ENCODE data around the gene CAPN15.

CAPN15 gene

DNA sequence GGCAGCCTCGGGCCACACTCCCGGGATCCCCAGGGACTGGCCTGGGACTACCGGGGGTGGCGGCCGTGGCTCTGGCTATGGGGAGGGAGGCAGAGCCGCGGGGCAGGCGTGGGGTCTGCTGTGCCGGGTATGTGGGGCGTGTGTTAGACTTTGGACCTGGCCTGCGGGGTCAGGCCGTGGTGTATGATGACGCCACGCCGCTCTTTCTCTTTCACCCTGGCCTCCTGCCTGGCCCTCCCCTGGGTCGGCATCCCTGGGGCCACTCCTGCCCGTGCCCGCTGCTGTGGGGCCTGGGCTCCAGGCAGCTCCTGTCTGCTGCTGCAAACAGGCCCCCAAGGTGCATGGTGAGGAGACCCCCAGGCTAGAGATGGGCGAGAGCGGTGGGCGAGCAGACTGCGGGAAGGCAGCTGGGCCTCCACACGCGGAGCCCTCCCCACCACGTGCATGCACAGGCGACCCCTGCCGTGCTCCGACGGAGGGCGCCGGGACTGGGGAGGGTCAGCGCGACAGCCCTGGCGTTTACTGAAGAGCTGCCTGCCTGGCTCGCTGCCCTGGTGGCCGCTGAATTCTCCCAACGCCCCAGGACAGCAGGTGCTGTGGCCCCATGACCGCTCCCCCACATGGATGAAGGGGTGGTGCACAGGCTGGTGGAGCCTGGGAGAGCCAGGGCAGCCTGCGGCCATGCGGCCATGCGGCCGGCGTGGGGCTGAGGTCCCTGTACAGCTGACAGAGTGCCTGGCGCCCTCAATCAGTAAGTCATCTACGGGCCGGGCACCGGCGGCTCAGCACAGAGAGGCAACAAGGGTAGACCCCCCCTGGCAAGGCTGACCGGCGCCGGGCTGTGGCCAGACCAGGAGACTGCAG, 16.0 kb downstream of the CAPN15 start:
- TF ChIP-seq, protein P1, sequence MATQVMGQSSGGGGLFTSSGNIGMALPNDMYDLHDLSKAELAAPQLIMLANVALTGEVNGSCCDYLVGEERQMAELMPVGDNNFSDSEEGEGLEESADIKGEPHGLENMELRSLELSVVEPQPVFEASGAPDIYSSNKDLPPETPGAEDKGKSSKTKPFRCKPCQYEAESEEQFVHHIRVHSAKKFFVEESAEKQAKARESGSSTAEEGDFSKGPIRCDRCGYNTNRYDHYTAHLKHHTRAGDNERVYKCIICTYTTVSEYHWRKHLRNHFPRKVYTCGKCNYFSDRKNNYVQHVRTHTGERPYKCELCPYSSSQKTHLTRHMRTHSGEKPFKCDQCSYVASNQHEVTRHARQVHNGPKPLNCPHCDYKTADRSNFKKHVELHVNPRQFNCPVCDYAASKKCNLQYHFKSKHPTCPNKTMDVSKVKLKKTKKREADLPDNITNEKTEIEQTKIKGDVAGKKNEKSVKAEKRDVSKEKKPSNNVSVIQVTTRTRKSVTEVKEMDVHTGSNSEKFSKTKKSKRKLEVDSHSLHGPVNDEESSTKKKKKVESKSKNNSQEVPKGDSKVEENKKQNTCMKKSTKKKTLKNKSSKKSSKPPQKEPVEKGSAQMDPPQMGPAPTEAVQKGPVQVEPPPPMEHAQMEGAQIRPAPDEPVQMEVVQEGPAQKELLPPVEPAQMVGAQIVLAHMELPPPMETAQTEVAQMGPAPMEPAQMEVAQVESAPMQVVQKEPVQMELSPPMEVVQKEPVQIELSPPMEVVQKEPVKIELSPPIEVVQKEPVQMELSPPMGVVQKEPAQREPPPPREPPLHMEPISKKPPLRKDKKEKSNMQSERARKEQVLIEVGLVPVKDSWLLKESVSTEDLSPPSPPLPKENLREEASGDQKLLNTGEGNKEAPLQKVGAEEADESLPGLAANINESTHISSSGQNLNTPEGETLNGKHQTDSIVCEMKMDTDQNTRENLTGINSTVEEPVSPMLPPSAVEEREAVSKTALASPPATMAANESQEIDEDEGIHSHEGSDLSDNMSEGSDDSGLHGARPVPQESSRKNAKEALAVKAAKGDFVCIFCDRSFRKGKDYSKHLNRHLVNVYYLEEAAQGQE (IDR thresholded peaks at IDR 0.05; ENCODE audit: insufficient replicate concordance, low read depth): no peak
- TF ChIP-seq POLR2AphosphoS5 (IDR thresholded peaks at IDR 0.05; ENCODE audit: low read depth) (no peak), GABPA (IDR thresholded peaks at IDR 0.05; ENCODE audit: low read depth) (no peak), SPI1 (IDR thresholded peaks at IDR 0.05; ENCODE audit: borderline replicate concordance, low read depth) (no peak)
- TF ChIP-seq, protein P2, sequence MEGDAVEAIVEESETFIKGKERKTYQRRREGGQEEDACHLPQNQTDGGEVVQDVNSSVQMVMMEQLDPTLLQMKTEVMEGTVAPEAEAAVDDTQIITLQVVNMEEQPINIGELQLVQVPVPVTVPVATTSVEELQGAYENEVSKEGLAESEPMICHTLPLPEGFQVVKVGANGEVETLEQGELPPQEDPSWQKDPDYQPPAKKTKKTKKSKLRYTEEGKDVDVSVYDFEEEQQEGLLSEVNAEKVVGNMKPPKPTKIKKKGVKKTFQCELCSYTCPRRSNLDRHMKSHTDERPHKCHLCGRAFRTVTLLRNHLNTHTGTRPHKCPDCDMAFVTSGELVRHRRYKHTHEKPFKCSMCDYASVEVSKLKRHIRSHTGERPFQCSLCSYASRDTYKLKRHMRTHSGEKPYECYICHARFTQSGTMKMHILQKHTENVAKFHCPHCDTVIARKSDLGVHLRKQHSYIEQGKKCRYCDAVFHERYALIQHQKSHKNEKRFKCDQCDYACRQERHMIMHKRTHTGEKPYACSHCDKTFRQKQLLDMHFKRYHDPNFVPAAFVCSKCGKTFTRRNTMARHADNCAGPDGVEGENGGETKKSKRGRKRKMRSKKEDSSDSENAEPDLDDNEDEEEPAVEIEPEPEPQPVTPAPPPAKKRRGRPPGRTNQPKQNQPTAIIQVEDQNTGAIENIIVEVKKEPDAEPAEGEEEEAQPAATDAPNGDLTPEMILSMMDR (IDR thresholded peaks at IDR 0.05; ENCODE audit: insufficient read depth, low read length): no peak
- DNase-seq (ENCODE audit: low read depth in 1 of 2, low spot score in 1 of 2): no peak
- Histone ChIP-seq H3K4me3 (replicated peaks; ENCODE audit: insufficient read depth, low read length) (no peak overlapping the region), H3K27me3 (ENCODE audit: insufficient read depth, poor library complexity, severe bottlenecking) (no peaks in the 10 kb centered on the region), H3K27ac (replicated peaks) (no peak overlapping the region)

DNA sequence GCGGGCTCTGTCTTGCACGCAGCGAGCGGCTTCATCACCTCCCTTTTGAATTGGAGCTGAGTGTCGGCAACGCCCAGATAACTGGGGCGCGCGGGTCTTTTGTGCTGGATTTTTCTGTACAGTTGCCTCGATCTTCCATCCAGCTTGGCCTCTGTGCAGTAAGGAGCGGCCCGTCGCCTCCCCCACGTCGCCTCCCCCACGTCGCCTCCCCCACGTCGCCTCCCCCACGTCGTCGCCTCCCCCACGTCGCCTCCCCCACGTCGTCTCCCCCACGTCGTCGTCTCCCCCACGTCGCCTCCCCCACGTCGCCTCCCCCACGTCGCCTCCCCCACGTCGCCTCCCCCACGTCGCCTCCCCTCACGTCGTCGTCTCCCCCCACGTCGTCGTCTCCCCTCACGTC, 17.0 kb downstream of the CAPN15 start:
- H3K27ac ChIP-seq (replicated peaks): no peak overlapping the region
- TF ChIP-seq SPI1 (IDR thresholded peaks at IDR 0.05; ENCODE audit: borderline replicate concordance, low read depth) (no peak), GABPA (IDR thresholded peaks at IDR 0.05; ENCODE audit: low read depth) (no peak), POLR2AphosphoS5 (IDR thresholded peaks at IDR 0.05; ENCODE audit: low read depth) (no peak)
- TF ChIP-seq, protein P2 (IDR thresholded peaks at IDR 0.05; ENCODE audit: insufficient read depth, low read length): no peak
- TF ChIP-seq, protein P1 (IDR thresholded peaks at IDR 0.05; ENCODE audit: insufficient replicate concordance, low read depth): no peak
- H3K27me3 ChIP-seq (ENCODE audit: insufficient read depth, poor library complexity, severe bottlenecking): no peaks in the 10 kb centered on the region
- no peak for DNase-seq (ENCODE audit: low read depth in 1 of 2, low spot score in 1 of 2)
- no peak overlapping the region for H3K4me3 ChIP-seq (replicated peaks; ENCODE audit: insufficient read depth, low read length)

DNA sequence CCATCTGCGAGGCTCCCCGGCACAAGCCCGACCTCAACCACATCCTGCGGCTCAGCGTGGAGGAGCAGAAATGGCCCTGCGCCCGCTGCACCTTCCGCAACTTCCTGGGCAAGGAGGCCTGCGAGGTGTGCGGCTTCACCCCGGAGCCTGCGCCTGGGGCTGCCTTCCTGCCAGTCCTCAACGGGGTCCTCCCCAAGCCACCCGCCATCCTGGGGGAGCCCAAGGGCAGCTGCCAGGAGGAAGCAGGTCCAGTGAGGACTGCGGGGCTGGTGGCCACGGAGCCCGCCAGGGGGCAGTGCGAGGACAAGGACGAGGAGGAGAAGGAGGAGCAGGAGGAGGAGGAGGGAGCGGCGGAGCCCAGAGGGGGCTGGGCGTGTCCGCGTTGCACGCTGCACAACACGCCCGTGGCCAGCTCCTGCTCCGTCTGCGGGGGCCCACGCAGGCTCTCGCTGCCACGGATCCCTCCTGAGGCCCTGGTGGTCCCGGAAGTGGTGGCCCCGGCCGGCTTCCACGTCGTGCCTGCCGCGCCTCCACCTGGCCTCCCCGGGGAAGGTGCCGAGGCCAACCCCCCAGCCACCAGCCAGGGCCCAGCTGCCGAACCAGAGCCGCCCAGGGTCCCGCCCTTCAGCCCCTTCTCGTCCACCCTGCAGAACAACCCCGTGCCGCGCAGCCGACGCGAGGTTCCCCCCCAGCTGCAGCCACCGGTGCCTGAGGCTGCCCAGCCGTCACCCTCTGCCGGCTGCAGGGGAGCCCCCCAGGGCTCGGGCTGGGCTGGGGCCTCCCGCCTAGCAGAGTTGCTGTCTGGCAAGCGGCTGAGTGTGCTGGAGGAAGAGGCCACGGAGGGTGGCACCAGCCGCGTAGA, 19.6 kb downstream of the CAPN15 start:
- peak overlapping the region; percentile 61 for H3K27ac ChIP-seq (replicated peaks)
- H3K27me3 ChIP-seq (ENCODE audit: insufficient read depth, poor library complexity, severe bottlenecking): no peaks in the 10 kb centered on the region
- peak; percentile 94 for TF ChIP-seq POLR2AphosphoS5 (IDR thresholded peaks at IDR 0.05; ENCODE audit: low read depth)
- TF ChIP-seq, protein P1 (IDR thresholded peaks at IDR 0.05; ENCODE audit: insufficient replicate concordance, low read depth): no peak
- peak; percentile 94 for TF ChIP-seq GABPA (IDR thresholded peaks at IDR 0.05; ENCODE audit: low read depth)
- TF ChIP-seq, protein P2 (IDR thresholded peaks at IDR 0.05; ENCODE audit: insufficient read depth, low read length): peak; percentile 86
- TF ChIP-seq SPI1 (IDR thresholded peaks at IDR 0.05; ENCODE audit: borderline replicate concordance, low read depth): peak; percentile 30; the same call in 1 of the 2 replicates
- peak overlapping the region; percentile 6; the same call in 1 of the 2 replicates for H3K4me3 ChIP-seq (replicated peaks; ENCODE audit: insufficient read depth, low read length)
- DNase-seq (ENCODE audit: low read depth in 1 of 2, low spot score in 1 of 2): peak; percentile 95 to 99

All from HL-60 (cell line).